GM19351 (cell line): ENCODE measurements around the gene PRKCH.

Source experiments
- ATAC-seq: cut with Tn5 transposase; IDR thresholded peaks from one replicate; pipeline ENCODE4 v1.9.1; 2021; ENCODE audit warnings: mild to moderate bottlenecking, moderate library complexity; ENCODE audit not compliant: unreplicated experiment

The PRKCH gene

DNA sequence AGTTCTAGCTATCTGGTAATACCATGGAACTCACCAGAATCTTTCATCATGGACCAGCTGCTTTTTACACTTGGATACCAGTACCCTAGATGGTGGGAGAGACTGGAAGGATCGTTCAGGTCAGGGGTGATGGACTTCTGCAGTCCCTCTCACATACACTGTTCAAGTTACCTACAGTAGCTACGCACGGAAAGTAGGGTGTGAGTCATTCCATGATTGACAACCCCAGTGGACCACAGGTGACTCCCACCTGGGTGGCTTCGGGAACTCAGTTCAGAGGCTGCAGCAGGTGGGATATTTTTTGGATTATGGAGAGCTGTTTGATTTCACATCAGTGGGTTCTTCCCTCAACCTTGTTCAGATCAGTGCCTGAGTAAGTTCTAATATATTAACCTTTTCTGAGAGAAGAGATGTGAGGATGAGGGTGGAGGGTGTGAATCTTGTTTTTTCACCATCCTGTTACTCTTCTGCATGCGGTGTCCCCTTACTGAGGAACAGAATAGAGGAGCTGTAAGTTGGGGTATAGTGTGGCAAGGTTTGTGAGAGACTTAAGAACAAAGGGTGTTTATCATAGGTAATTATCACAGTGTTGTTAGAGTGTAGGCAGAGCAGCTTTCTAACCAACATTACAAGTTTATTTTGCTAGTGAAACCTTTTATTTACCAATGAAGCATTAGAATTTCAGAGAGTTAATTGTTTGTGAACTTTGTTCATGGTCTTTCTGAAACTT is 39.6 kb downstream of the PRKCH start:
- ATAC-seq, result no peak

DNA sequence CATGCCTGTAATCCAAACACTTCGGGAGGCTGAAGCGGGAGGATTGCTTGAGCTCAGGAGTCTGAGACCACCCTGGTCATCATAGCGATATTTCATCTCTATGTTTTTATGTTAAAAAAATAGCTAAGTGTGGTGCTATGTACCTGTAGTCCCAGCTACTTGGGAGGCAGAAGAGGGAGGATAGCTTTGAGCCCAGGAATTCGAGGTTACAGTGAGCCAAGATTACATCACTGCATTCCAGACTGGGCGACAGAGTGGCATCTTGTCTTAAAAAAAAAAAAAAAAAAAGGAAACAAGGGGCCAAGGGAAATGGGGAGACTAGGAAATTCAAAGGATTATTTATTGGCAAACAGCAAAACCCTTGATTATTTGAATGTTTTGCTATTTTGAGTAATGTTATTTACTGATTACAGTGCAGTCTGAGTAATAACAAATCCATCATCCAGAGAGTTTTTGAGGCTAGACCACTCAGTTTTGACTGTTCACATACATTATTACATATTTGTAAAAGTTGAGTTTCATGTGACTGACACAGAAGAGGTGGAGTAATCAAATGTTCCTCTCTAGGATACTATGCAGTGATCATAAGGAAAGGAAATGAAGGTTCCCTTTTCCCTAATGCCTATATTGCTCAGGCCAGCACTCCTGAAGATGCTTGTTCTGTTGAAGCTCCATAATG is 40.8 kb downstream of the PRKCH start:
- no peak for ATAC-seq

DNA sequence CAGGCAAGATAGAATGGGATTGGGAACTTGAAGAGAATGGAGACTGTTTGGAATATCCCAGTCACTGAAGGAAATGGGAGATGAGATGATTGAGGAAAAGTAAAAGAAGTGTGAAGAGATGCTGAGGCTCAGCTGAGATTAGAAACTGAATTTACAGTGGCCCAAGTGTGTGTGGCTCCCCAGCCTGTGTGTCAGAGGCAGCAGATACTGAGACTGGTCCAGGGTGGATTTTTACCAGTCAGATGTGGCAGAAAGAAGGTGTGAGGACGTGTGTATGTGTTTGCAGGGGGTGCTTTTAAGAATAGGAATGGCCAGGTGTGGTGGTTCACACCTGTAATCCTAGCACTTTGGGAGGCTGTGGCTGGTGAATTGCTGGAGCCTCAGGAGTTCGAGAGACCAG is 42.9 kb downstream of the PRKCH start:
- ATAC-seq, result no peak

DNA sequence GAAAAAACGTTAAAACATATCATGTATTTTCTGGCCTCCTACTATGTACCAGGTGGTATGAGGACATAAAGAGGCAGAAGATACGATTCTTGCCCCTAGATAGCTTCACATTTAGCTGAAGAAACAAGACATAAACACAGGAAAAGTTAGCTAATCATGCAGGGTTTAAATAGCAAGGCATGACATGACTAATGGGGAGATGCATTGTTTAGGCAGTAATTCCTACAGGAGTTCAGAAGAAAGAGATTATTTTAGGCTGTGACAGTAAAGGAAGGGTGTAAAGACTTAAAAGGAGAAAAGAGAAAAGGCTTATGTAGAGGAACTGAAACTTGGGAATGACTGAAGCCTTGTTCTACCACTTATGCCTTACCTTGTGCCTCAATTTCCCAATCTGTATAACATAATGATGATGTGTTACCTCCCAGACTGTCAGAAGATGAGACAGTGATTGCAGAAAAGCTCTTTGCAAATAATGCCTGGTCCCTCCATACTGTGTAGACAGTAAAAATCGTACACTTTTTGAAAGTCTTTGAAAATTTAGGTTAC is 44.4 kb downstream of the PRKCH start:
- ATAC-seq, result no peak

DNA sequence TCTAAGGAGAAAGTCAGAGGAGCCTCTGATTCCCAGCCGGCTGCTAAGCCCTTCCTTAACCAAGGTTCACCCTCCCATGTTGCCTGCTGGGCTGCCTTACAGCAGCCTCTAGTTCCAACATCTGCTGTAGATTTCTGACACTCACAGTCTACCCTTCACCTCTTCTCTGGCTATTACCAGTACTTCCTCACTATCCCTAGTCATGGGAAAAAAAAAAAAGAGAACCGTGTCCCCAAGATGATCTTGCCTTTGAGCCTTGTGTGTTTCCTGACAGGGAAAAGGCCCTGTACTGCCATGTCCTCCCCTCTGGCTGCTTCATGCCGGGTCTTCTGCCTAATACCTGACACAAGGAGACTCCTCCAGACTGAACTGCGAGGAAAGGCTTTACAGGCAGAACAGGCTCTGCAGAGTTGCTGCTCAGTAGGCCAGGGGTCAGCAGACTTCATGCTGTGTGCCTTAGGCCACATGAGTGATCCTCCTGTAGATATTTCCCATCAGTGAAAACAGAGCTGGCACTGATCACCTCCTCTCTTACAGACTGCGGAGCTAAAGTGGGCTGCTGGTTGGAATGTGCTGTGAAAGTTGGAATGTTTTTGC is 46.8 kb downstream of the PRKCH start:
- ATAC-seq, result no peak

DNA sequence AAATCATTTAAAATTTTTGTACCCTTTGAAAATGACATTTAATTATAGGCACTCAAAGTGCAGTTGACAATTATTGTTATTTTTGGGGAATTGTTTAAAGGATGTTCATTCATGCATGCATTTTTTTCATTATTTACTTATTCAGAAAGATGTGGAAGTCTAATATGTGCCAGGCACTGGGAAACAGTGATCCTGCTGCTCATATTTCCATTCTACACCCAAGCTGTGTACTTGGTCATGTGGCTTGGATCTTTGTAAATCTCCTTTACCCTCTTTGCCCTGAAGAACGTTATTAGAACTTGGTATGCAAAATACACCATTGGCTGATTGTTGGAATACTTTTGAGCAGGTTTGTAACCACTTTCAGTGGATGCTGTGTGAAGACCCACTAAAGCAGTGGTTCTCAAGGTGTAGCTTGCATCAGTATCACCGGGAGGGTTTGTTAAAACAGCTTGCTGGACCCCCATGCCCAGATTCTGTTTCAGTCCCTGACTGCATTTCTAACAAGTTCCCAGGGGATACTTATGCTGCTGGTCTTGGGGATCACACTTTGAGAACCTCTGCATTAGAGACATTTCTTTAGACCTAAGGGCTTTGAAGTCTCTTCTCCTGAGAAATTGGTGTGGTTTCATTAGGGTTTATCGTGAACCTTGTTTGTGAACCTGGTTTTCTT is 47.5 kb downstream of the PRKCH start:
- ATAC-seq, result no peak

DNA sequence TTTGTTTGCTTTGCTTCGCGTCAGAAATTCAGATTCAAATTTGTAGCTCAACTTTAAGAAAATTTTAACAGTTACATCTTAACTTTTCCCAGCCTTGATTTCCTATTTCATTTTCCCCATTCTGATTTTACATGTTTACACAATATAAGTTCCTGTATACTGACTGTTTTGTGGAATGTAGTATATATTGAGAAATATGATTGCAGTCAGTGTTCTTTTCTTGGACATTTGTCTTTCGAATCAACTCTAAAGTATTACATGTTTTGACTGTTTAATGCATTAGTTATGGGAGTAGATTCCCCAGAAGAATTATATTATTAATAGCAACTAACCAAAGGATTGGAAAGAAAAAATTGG is 48.1 kb downstream of the PRKCH start:
- ATAC-seq, result no peak

DNA sequence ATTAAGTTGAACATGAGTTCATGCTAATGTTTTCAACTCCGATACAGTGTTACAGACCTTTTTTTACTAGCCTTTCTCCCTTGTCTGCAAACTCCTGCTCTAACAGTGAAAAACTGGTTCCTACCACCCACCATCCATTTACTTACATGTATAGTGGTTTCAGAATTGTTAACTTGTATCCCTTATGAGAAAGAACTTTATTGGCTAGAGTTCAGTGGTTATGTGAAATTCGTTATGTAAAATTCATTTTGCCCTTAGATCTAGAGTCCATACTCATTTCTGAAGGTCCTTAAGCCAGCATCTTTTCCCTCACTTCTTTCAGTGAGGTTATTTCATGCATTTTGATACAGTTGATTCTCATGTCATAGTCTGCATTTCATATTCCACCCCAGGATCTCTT is 51.0 kb downstream of the PRKCH start:
- ATAC-seq, result peak; percentile 11

DNA sequence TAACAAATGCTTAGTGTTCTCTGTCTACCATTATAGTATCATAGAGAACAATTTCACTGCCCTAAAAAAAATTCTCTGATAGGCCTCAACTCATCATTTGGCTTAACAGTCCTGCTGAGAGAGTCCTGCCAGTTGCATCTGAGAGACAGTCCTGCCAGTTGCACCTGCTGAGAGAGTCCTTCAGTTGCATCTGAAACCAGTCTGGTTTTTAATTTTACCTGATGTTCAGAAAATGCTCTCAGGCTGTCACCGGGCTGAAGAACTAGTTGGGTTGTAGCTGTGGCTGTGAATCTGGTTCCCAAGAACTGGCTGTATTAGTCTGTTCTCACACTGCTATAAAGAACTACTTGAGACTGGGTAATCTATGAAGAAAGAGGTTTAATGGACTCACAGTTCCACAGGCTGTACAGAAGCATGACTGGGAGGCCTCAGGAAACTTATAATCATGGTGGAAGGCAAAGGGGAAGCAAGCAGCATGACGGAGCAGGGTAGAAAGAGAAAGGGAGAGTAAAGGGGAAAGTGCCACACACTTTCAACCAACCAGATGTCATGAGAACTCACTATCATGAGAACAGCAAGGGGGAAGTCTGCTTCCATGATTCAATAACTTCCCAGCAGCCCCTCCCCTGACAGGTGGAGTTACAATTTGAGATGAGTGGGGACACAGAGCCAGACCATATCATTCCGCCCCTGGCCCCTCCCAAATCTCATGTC is 51.6 kb downstream of the PRKCH start:
- ATAC-seq, result peak; percentile 61

DNA sequence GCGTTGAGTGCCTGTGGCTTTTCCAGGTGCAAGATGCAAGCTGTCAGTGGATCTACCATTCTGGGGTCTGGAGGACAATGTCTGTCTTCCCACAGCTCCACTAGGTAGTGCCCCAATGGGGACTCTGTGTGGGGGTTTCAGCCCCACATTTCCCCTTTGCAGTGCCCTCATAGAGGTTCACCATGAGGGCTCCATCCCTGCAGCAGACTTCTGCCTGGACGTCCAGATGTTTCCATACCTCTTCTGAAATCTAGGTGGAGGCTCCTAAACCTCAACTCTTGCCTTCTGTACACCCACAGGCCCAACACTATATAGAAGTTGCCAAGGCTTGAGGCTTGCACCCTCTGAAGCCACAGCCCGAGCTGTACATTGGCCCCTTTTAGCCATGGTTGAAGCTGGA is 52.9 kb downstream of the PRKCH start:
- ATAC-seq, result no peak

DNA sequence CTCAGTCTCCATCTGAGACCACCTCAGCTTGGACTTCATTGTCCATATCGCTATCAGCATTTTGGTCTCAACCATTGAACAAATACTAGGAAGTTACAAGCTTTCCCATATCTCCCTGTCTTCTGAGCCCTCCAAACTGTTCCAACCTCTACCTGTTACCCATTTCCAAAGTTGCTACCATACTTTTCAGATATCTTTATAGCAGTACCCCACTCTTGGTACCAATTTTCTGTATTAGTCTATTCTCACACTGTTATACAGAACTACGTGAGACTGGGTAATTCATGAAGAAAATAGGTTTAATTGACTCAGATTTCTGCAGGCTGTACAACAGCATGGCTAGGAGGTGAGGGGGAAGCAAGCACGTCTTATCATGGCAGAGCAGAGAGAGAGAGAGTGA is 53.8 kb downstream of the PRKCH start:
- ATAC-seq, result no peak

DNA sequence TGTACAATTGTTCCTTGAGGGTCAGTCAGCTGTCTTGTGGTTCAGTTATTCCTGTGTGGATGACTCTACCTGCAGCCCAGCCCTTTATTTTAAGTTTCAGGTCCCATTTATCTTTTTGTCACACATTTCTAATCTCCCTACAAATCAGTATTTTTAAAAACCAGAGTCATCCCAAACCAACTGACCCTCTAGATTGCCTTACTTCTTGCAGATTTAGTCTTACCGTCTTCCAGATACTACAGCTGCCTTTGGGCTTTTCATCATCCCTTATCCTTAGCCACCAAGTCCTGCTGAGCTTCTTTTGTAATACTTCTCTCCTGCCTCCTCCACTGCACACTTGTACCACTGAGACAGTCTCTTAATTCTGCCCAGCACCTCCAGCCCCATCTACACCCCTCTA is 54.9 kb downstream of the PRKCH start:
- no peak for ATAC-seq

DNA sequence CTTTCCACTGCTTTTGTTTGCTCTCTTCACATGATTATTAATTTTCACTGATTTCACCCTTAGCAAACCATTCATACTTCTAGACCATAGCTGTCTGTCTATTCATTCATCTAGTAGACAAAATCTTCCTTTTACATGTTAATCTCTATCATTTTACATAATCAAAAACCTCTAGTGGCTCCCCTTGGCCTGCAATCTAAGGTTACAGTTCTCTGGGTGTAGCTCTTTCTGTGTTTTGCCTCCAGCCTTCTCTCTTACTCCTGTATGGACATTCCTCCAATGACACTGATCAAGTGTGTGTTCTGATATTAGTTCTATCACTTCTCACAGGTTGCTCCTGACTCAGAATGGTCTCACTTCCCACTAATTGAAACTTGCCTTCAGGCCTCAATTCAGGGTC is 56.4 kb downstream of the PRKCH start:
- ATAC-seq, result no peak

DNA sequence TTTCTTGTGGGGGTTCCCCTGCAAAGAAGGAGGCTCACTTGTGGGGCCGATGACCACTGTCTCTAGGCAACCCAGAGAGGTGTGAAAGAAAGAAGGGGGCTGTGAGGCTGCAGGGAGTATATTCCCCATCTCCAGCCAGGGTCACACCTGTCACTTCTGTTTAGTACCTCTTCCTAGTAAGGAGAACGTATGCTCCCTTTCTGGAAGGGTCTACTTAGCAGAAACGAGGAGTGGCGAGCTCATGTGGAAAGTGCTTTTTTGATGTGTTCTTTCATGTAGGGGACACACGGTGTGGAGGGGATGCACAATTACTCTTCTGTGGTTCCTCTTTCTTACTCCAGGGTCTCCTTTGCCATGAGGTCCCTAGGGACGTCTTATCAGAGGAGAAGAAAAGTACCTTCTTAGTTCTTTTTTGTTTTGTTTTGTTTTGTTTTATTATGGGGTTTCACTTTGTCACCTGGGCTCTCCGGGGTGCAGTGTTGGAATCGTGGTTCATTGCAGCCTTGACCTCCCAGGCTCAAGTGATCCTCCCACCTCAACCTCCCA is 58.3 kb downstream of the PRKCH start:
- peak; percentile 58 for ATAC-seq

DNA sequence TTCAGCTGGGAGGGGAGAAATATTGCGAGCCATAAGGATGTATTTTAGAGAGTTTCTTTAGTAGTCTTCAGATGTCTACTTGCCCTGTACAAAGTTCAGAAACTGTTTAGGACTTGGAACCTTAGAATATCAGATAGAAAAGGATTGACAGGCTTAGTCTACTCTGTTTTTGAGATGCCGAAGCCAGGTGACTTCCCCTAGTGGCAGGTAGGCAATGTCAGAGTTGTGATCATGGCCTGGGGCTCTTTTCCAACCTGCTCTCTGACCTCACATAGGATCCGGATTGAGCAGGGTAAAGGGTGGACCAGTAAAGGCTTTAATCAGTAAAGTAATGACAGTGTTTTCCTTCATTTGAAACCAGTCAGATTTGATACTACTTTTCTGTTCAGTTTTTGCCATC is 59.6 kb downstream of the PRKCH start:
- ATAC-seq, result no peak

DNA sequence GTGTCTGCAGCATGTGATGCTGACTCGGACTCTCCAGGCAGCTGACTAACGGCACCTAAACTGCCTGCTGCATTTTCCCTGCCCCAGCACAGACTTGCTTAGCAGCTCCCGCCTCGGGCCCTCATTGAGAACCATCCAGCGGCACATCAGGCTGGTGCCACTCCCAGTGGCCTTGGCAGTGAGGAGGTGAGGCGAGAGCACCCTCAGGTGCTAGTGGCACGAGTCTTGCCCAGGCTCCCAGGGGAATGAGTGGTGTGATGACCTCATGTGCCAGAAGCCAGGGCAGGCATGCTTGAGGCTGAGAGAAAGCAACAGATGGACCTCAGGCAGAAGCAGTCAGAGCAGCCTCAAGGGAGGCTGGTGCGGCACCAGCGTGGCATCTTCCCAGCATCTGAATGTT is 60.2 kb downstream of the PRKCH start:
- no peak for ATAC-seq

DNA sequence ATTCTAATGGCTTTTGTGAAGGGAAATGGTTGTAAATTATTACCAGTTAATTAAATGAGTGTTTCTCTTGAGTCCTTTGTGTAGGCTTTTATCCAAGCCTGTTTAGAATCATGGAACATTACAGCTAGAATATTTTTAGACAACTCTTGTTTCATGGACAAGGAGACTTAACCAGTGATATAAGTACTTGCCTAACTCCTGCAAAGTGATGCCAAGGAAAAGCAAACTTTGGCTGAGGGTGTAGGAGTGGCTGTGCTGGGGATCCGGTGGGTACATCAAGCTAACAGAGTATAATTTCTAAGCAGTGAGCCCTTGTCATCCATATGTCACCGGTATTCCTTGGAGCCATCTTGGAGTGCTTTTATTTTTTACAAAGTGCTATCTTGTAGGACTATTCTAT is 61.5 kb downstream of the PRKCH start:
- ATAC-seq, result no peak

DNA sequence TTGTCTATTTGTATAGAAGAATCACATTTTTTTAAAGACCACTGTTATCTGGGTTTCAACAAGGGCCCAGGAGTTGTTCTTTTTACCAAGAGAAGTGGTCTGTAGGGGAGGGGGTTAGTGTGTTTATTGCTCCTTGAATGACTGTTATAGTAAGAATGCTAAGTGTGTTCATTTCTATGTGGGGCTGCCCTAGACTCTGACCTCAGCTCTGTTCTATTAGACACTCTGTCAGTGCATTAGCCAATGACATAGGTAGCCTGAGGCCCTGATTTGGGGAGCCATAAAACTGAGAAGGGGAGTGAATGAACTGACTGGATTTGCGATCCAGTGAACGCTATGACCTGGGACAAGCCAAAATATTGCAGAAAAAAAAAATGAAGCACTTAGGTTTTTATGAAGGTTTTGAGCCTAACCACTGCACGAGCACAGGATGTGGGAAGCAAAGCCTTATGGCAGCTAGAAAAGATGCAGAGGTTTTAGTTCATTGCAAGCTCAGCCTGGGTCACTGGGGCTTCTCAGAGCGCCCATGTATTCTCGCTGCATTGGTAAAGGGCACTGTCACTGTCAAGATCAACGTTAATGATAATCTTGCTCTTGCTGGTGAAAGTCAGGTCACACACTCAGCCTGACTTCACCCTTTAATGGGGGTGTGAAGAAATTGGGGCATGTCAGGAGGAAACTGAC is 63.8 kb downstream of the PRKCH start:
- no peak for ATAC-seq

DNA sequence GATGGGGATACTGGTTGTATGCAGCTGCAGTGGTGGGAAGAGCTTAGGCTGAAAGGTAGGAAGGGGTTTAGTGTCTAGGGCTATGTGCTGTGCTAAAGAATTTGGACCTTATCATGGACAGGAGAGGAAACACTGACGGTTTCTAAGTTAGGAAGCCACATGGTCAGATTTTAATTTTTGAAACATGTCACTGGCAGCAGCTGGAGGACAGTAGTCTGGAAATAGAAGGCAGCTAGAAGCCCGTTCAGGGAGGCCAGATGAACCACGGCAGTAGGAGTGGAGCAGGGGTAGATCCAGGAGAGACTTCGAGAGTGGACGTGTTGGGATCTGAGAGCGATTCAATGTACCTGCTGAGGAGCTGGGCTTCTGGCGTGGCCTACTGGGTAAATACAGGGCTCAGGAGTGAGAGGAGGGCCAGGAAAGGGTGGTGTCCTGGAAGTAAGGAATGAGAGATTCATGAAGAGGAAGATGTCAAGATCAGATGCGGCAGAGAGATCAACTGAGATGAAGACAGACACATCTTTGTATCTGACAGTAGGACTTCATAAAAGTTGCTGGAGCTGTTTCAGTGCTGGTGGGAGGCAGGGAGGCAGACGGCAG is 64.9 kb downstream of the PRKCH start:
- ATAC-seq, result no peak

DNA sequence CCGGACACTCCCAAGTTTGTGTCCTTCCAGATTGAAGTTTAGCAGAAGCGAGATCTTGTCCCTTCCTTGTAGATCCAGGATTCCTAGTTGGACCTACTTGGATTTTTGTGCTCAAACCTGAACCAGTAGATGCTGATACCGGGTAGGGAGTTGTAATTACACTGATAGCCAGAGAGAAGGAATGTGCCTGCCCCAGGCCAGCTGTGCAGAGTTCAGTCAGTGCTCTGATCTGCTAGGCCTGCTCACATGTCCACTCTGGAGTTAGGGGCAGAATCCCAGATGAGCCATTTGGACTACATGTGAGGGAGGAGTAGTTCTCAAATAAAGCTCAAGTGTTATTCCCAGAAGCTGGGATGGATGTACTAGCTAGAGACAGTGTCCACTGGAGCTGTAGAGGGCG is 65.7 kb downstream of the PRKCH start:
- ATAC-seq, result no peak
